Peyer's patch (tissue), 4 donors: ENCODE data around the gene PRSS16.

Experiments
- POLR2A ChIP-seq, 2 donors: fragments of 450-650 bp; IDR thresholded peaks; one replicate each; pipeline ENCODE4 v1.5.1; 2017; ENCODE audit warnings: antibody characterized with exemption in 2 of 2, mild to moderate bottlenecking in 2 of 2, moderate library complexity in 2 of 2
- TF ChIP-seq, protein P1 (sequence below), 6 experiments: fragments of 450-650 bp in 4 of 6; fragments of 200-600 bp in 2 of 6; sonication (generic) in 1 of 6; IDR thresholded peaks; one replicate each; pipeline ENCODE4 v1.5.1; 2017 to 2019; ENCODE audit warnings: antibody characterized with exemption in 6 of 6, mild to moderate bottlenecking in 3 of 6, moderate library complexity in 1 of 6

- TF ChIP-seq, protein P1, sequence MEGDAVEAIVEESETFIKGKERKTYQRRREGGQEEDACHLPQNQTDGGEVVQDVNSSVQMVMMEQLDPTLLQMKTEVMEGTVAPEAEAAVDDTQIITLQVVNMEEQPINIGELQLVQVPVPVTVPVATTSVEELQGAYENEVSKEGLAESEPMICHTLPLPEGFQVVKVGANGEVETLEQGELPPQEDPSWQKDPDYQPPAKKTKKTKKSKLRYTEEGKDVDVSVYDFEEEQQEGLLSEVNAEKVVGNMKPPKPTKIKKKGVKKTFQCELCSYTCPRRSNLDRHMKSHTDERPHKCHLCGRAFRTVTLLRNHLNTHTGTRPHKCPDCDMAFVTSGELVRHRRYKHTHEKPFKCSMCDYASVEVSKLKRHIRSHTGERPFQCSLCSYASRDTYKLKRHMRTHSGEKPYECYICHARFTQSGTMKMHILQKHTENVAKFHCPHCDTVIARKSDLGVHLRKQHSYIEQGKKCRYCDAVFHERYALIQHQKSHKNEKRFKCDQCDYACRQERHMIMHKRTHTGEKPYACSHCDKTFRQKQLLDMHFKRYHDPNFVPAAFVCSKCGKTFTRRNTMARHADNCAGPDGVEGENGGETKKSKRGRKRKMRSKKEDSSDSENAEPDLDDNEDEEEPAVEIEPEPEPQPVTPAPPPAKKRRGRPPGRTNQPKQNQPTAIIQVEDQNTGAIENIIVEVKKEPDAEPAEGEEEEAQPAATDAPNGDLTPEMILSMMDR (IDR thresholded peaks at IDR 0.05): no peak
- no peak for TF ChIP-seq POLR2A (IDR thresholded peaks at IDR 0.05)
Observed at GRCh38 chr6:27286141-27286540, 38.6 kb downstream of the PRSS16 start.
